HepG2 (cell line): ENCODE measurements around the gene KIAA0232. TPM values are rescaled to one million over a fixed set of nuclear protein-coding genes. Genes with fewer than 3 reads are reported as not detected.

Experiments used
- ATF1 ChIP-seq: IDR thresholded peaks from 2 replicates; pipeline ENCODE4 v1.6.1; 2016; ENCODE audit warnings: mild to moderate bottlenecking, control low read depth
- HNF1A ChIP-seq, 2 experiments: sonication (generic) in 1 of 2; formaldehyde crosslinking in 1 of 2; IDR thresholded peaks; 2 replicates each; pipeline versions ENCODE4 v1.4.0 to v1.6.1; 2016 to 2020; ENCODE audit warnings: borderline replicate concordance in 1 of 2, low read depth in 1 of 2, mild to moderate bottlenecking in 1 of 2, missing genetic modification reagents in 1 of 2
- IRF1 ChIP-seq: sonication (generic); formaldehyde crosslinking; IDR thresholded peaks from 2 replicates; pipeline ENCODE4 v1.4.0; 2020; ENCODE audit warnings: low read depth, mild to moderate bottlenecking, missing genetic modification reagents
- KAT7 ChIP-seq: IDR thresholded peaks from 2 replicates; pipeline ENCODE4 v1.6.1; 2018; ENCODE audit warnings: borderline replicate concordance, missing compliant biosample characterization
- PCBP1 ChIP-seq: fragments of 200-400 bp; formaldehyde crosslinking; IDR thresholded peaks from 2 replicates; pipeline ENCODE4 v1.6.1; 2017; ENCODE audit warnings: mild to moderate bottlenecking, low read depth, low read length, borderline replicate concordance
- U2AF2 ChIP-seq: fragments of 200-400 bp; formaldehyde crosslinking; IDR thresholded peaks from 2 replicates; pipeline ENCODE4 v1.6.1; 2017; ENCODE audit warnings: low read depth, mild to moderate bottlenecking, low read length
- ZBTB39 ChIP-seq: sonication (generic); formaldehyde crosslinking; IDR thresholded peaks from 2 replicates; pipeline ENCODE4 v1.5.0; 2020; ENCODE audit warnings: missing genetic modification reagents
- ZNF672 ChIP-seq: sonication (generic); formaldehyde crosslinking; IDR thresholded peaks from 2 replicates; pipeline ENCODE4 v1.8.1; 2022; ENCODE audit warnings: missing genetic modification reagents
- ZNF691 ChIP-seq: sonication (generic); formaldehyde crosslinking; IDR thresholded peaks from 2 replicates; pipeline ENCODE4 v1.4.0; 2020; ENCODE audit warnings: missing genetic modification reagents, low read depth, mild to moderate bottlenecking, borderline replicate concordance
- ZNF766 ChIP-seq: sonication (generic); formaldehyde crosslinking; IDR thresholded peaks from 2 replicates; pipeline ENCODE4 v1.5.0; 2020; ENCODE audit warnings: missing genetic modification reagents, borderline replicate concordance
- polyA plus RNA-seq, 8 experiments: library from polyadenylated mRNA; depleted of rRNA in 3 of 8; stranded (reverse) in 7 of 8; unstranded in 1 of 8; fragments of >200 nt; fragmentation: Illumina TruSeq in 4 of 8; extraction: Trizol in 4 of 8; gene quantifications; 2 replicates each; pipeline versions ENCODE4 v1.2.1 to v1.2.3, GENCODE V29; 2011 to 2016; ENCODE audit warnings: low read depth in 4 of 8, missing spikeins in 1 of 8, mixed read lengths in 1 of 8; ENCODE audit not compliant: insufficient read depth in 1 of 8
- total RNA-seq, 5 experiments: library from RNA; depleted of rRNA; stranded (reverse); fragments of >200 nt; fragmentation: Illumina TruSeq; extraction: Trizol; gene quantifications; 2 replicates each; pipeline ENCODE4 v1.2.3, GENCODE V29; 2016; ENCODE audit warnings: low read depth in 1 of 5
- TF ChIP-seq, protein P1 (sequence below): sonication (generic); formaldehyde crosslinking; IDR thresholded peaks from 2 replicates; pipeline ENCODE4 v1.4.0; 2020; ENCODE audit warnings: missing genetic modification reagents, borderline replicate concordance
- TF ChIP-seq, protein P2 (sequence below): sonication (generic); formaldehyde crosslinking; IDR thresholded peaks from 2 replicates; pipeline ENCODE4 v1.4.0; 2020; ENCODE audit warnings: missing genetic modification reagents, borderline replicate concordance

KIAA0232 gene
- total and polyA plus RNA-seq, 2 of the 13 experiments (the other 11 are each of a cell fraction or from before 2014, with no cell fraction given): 7.8 to 17.1 TPM

- TF ChIP-seq, protein P1, sequence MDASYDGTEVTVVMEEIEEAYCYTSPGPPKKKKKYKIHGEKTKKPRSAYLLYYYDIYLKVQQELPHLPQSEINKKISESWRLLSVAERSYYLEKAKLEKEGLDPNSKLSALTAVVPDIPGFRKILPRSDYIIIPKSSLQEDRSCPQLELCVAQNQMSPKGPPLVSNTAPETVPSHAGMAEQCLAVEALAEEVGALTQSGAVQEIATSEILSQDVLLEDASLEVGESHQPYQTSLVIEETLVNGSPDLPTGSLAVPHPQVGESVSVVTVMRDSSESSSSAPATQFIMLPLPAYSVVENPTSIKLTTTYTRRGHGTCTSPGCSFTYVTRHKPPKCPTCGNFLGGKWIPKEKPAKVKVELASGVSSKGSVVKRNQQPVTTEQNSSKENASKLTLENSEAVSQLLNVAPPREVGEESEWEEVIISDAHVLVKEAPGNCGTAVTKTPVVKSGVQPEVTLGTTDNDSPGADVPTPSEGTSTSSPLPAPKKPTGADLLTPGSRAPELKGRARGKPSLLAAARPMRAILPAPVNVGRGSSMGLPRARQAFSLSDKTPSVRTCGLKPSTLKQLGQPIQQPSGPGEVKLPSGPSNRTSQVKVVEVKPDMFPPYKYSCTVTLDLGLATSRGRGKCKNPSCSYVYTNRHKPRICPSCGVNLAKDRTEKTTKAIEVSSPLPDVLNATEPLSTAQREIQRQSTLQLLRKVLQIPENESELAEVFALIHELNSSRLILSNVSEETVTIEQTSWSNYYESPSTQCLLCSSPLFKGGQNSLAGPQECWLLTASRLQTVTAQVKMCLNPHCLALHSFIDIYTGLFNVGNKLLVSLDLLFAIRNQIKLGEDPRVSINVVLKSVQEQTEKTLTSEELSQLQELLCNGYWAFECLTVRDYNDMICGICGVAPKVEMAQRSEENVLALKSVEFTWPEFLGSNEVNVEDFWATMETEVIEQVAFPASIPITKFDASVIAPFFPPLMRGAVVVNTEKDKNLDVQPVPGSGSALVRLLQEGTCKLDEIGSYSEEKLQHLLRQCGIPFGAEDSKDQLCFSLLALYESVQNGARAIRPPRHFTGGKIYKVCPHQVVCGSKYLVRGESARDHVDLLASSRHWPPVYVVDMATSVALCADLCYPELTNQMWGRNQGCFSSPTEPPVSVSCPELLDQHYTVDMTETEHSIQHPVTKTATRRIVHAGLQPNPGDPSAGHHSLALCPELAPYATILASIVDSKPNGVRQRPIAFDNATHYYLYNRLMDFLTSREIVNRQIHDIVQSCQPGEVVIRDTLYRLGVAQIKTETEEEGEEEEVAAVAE (CRISPR knock-in tag): no peak
- TF ChIP-seq, protein P2, sequence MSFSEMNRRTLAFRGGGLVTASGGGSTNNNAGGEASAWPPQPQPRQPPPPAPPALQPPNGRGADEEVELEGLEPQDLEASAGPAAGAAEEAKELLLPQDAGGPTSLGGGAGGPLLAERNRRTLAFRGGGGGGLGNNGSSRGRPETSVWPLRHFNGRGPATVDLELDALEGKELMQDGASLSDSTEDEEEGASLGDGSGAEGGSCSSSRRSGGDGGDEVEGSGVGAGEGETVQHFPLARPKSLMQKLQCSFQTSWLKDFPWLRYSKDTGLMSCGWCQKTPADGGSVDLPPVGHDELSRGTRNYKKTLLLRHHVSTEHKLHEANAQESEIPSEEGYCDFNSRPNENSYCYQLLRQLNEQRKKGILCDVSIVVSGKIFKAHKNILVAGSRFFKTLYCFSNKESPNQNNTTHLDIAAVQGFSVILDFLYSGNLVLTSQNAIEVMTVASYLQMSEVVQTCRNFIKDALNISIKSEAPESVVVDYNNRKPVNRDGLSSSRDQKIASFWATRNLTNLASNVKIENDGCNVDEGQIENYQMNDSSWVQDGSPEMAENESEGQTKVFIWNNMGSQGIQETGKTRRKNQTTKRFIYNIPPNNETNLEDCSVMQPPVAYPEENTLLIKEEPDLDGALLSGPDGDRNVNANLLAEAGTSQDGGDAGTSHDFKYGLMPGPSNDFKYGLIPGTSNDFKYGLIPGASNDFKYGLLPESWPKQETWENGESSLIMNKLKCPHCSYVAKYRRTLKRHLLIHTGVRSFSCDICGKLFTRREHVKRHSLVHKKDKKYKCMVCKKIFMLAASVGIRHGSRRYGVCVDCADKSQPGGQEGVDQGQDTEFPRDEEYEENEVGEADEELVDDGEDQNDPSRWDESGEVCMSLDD (CRISPR knock-in tag): no peak
- TF ChIP-seq ZNF672 (CRISPR knock-in tag): no peak
- no peak for TF ChIP-seq ZBTB39 (CRISPR knock-in tag)
- no peak for TF ChIP-seq ATF1 (CRISPR knock-in tag)
- peak; percentile 61; the same call in 1 of the 2 replicates for TF ChIP-seq ZNF766
- no peak for TF ChIP-seq IRF1 (CRISPR knock-in tag)
- no peak for TF ChIP-seq HNF1A (IDR thresholded peaks at IDR 0.05; ENCODE audit: low read depth)
- TF ChIP-seq HNF1A (CRISPR knock-in tag; IDR thresholded peaks at IDR 0.05; ENCODE audit: borderline replicate concordance): 0 out of 2 replicates have a peak, but pooled peaks have one; percentile 15
- no peak for TF ChIP-seq U2AF2
- no peak for TF ChIP-seq PCBP1
- no peak for TF ChIP-seq ZNF691 (CRISPR knock-in tag)
- 0 out of 2 replicates have a peak, but pooled peaks have one; percentile 35 for TF ChIP-seq KAT7 (CRISPR knock-in tag)
These were observed 127.9 kb downstream of the KIAA0232 start (continued) for GRCh38 chr4:6910340-6910959.
